ENCODE results near the gene HEPACAM.
A peak's percentile ranks its signal among the peaks of the same experiment; 100 is the strongest.

The HEPACAM gene

DNA sequence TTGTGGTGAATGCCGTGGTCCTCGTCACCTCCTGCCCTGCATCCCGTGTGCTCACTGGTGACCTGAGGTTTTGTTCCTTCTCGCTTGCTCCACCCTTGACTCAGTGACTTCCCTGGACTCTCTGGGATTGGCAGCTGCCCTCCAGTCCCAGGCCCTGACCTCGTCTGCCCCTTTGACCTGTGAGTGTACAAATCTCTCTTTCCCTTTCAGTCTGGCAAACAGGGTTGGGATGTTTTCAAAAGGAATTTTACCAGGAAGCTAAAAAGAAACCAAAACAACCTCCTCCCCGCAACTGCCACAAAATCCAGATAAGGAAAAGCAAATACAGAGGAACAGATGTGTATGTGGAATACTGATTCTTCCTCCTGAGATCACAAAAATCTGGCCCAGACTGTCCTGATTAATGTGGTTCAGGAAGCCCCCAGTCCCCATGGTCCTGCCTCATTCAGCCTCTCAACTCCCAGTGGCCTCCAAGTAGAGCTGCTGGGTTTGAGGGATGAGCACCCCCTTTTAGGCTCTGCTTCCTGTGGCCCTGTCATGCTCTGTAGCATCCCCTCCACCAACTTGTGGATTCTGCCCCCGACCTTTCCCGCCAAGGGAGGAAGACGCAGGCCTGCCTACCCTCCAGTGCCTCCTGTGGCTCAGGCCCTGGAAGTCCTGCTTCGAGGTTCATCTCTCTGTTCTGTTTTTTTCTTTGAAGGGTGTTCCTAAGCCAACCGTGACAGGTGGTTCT is 53.3 kb downstream of the HEPACAM start:
- DNase-seq = no peak

DNA sequence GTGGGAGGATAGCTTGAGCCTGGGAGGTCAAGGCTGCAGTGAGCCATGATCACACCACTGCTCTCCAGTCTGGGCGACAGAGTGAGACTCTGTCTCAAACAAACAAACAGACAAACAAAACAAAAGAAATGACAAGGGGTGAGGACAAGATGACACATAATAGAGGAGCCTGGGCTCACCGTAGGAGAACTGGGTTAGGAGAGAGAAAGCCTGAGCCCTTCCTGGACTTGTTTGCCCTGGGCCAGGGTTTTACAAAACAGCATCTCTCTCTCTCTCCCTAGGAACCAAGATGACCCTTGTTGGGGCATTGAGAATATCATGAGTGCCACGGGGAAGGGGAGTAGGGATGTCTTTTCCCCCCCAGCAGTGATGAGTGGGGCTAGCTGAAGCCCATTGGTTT is 54.9 kb downstream of the HEPACAM start:
- DNase-seq = no peak

DNA sequence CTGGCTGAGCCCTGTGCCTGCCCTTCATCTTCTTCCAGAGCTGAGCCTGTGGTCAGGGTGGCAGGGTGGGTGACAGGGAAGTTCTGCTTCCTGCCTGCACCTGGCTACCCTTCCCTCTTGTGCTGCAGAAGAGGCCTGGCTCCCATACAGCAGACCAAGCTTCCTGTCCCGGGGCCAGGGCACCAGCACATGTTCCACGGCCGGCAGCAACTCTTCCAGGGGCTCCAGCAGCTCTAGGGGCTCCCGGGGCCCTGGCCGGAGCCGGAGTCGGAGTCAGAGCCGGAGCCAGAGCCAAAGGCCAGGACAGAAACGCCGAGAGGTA is 55.6 kb downstream of the HEPACAM start:
- no peak for DNase-seq

DNA sequence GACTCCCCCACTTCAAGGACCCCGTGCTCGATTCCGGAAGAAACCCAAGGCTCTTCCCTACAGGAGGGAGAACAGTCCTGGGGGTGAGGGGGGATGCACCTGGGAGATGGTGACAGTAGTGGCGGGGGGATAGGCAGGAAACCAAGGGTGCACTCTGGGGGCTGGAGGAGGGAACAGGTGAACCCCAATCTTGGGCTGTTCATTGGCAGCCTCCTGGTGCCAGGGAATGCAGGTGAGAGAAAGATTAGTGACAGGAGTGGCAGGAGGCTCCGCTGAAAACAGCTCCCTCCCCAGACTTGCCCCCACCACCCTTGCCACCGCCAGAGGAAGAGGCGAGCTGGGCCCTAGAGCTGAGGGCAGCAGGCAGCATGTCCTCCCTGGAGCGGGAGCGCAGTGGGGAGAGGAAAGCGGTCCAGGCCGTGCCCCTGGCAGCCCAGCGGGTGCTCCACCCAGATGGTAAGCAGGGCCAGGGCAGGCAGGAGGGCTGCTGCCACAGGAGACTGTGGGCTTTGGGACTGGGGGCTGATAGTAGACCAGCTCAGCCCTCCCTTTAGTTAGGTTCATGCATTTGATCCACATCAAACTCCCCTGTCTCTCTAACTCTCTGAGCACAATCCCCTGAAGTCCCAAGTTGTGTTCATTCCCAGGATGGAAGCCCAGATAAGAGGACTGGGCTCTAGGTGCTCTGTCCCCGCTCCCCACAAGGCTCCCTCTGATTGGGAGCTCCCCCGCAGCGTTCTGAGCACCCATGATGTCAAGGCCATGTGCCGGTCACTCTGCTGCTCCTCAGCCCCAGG is 56.2 kb downstream of the HEPACAM start:
- no peak for DNase-seq

DNA sequence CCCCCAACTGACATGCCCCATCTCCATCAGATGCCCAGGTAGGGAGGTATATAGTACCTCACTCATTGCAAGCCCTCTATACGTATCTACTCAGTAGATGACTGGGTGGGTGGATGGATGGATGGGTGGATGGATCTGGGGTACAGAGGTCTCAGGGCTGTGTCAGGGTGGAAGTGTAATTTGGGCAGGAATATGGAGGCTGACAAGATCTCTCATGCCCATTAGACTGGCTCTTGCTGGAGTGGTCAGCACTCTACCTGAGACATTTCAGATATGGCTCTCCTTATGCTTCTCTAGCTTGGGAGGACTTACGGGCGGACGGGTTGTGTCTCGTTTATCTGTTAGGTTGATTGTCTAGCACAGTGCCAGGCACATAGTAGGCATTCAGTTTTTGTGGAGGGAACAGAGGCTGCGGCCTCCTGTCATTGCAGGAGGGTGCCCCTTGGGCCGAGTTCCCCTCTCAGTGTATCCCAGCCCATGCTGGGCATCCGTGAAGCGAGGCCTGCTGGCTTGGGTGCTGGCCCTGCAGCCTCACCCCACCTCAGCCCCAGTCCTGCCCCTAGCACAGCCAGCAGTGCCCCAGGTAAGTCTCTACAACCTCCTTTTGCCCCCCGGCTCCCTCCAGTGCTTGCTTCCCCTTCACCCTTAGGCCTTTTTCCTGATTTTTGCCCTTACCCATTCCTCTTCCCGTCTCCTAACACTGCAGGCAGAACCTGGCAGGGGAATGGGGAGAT is 56.9 kb downstream of the HEPACAM start:
- DNase-seq = no peak

DNA sequence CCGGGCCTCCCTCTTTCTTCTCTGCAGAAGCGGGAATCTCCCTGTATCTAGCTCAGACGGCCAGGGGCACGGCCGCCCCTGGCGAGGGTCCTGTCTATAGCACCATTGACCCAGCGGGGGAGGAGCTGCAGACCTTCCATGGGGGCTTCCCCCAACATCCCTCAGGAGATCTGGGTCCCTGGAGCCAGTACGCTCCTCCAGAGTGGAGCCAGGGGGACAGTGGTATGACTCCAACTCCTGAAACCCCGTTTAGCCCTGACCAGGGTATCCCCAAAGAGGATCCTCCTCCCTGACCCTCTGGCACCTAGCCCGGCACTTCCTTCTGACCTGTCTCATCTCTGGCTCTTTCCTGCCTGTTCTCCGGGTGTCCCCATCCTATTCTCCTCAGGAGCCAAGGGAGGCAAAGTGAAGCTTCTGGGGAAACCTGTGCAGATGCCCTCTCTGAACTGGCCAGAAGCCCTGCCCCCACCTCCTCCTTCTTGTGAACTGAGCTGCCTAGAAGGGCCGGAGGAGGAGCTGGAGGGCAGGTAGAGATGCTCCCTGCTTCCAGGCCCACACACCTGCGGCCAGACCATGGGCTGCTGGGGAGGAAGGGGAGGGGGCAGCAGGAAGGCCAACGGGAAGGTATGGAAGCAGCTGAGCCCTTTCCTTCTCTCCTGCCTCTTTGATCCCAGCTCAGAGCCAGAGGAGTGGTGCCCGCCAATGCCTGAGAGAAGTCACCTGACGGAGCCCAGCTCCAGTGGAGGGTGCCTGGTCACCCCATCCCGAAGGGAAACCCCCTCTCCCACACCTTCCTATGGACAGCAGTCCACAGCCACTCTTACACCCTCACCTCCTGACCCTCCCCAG is 57.7 kb downstream of the HEPACAM start:
- no peak for DNase-seq

DNA sequence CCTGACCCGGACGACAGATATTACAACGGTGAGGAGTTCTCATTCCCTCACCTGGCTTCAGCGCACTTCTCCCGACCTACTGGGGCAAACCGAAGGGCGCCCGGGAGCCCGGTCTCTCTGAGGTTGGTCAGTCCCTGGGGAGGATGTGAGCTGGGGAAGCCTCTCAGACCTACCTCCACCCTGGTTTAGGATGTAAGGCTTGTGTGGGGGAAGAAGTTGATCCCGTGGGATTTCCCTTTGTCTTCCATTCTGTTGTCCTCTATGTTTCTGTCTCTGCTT is 58.3 kb downstream of the HEPACAM start:
- DNase-seq = no peak

DNA sequence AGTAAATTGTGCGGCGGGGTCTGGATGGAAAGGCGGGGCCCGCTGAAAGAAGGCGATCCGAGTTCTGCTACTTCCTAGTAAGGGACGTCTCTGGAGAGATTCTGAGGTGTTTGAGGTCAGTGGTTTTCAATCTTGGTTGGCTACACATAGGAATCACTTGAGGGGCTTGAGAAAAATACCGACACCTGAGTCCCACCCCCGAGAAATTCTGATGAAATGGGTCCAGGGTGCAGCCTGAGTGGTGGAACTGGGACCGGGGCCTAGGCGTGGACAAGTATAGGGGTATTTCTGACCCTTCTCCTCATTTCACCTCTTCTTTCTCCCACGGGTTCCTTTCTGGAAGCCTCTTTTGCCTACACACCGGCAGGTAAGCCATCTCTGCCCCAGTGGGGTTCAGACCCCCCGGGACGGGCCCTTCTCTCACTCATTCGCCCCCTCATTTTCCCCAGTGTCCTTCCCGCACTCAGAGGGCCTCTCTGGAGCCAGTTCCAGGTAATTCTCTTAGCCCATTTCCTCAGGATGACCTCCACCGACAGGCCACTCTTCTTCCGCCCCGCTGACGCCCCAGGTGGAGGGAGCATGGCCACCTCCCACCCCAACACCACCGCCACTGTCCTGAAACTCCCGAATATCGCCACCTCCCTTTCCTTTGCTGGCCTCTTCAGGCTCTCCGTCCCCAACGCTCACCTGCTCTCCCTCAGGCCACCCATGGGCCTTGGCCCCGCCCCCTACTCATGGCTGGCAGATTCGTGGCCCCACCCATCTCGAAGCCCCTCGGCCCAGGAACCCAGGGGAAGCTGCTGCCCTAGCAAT is 58.8 kb downstream of the HEPACAM start:
- no peak for DNase-seq

DNA sequence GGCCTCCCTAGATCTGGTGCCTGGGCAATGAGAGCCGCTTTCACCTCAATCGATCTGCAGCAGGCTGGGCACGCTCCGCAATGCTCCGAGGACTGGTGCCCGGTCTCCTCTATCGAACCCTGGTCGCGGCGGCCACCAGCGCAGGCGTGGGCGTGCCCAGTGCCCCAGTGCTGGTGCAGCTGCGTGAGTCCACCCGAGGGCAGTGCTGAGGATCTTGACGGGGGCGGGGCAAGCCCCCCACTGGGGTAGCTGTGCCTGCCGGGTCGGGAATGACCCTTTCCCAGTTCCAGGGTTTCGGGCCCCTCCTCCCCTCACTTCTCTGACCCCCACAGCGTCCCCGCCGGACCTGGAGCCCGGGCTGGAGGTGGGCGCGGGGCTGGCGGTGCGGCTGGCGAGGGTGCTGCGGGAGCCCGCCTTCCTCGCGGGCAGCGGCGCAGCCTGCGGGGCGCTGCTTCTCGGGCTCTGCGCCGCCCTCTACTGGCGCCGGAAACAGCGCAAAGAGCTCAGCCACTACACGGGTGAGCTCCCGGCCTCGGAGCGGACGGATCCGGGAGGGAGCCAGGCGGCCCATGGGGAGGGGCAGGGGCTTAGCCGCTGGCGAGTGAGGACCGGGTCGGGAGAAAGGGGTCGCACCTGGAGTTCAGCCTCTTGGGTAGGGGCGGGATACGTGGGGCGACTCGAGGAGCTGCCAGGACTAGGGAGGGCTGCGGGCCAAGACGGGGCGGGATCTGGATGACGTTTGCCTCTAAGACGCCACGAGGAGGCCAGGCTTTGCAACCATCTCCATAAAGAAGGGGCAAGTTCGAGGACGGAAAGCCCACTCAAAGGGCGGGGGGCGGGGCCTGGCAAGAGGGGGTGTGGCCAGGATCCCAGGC is 59.7 kb downstream of the HEPACAM start:
- DNase-seq = peak; percentile 81

DNA sequence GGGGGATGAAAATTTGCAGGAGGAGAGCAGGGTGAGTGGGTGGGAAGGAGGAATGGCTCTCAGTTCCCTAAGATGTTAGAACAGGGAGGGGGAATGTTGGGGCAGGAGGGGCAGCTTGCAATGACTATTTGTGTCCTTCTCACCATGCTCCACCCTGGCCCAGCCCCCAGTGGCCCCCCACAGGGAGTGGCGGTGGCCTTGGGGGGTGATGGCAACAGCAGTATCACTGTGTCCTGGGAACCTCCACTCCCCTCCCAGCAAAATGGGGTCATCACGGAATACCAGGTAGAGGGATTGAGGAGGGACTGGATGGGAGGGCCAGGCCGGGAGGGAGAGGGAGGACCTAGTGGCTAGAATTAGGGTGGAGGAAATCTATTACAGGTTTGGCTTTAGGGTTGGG is 60.4 kb downstream of the HEPACAM start:
- DNase-seq = no peak

DNA sequence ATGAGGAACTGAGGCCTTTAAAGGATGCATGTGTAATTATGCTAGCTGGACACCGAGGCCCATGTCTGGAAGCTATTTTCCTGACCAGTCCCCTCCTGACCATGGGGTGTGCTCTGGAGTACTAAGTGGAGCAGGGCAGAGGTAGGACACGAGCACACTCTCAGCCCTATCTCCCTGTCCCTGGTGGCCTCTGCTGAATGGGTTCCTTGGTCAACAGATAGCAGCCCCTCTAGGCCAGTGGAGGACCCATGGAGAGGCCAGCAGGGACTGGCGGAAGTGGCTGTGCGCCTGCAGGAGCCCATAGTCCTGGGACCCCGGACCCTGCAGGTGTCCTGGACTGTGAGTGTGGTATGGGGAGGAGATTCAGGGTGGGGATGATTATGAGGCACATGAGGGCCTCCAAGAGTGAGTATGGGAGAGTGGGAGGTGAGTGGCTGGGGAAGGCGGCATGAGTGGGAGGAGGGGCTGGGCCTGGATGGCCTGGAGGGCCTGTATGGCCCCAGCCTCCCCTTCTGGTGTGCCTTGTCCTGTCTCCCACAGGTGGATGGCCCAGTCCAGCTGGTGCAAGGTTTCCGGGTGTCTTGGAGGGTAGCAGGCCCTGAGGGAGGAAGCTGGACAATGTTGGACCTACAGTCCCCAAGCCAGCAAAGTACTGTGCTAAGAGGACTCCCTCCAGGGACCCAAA is 61.1 kb downstream of the HEPACAM start:
- no peak for DNase-seq

DNA sequence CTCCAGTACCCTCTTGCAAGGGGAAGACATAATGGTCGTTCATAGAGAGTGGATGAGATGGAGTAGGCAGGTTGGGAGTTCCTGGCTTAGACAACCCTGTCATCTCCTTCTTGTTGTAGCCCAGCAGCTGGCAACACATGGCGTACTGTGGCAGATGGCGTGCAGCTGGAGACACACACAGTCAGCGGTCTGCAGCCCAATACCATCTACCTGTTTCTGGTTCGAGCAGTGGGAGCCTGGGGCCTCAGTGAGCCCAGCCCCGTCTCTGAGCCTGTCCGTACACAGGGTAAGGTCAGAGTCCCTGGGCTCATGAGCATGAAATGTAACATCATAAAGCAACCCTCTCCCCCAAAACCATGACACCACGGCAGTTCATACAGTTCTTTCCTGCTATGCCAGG is 61.9 kb downstream of the HEPACAM start:
- no peak for DNase-seq

DNA sequence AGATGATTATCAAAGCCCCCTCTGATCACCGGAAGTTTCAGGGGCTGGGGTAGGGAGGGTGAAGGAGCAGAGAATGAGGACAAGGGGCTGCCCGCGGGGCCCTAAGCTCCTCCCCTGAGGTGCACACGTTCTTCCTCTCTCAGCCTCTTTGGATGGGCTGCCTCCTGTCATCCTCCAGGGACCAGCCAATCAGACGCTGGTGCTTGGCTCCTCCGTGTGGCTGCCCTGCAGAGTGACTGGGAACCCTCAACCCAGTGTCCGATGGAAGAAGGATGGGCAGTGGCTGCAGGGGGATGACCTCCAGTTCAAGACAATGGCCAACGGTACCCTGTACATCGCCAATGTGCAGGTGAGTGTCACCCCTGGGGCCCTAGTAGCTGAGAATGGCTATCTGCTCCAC is 63.1 kb downstream of the HEPACAM start:
- DNase-seq = no peak

DNA sequence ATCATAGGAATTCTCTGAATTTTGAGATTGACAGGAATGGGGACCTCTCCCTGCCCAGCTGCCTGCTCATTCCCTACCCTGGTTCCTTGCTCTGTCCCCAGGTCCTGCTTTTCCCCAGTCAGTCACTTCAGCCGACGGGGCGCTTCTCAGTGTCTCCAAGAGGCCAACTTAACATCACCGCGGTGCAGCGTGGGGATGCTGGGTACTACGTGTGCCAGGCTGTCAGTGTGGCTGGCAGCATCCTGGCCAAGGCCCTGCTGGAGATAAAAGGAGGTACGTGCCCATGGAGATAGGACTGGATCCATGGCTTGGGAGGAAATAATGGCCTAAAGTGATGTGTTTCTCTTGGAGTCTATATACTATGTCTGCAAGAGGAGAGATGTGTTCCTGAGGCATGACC is 63.6 kb downstream of the HEPACAM start:
- DNase-seq = no peak

DNA sequence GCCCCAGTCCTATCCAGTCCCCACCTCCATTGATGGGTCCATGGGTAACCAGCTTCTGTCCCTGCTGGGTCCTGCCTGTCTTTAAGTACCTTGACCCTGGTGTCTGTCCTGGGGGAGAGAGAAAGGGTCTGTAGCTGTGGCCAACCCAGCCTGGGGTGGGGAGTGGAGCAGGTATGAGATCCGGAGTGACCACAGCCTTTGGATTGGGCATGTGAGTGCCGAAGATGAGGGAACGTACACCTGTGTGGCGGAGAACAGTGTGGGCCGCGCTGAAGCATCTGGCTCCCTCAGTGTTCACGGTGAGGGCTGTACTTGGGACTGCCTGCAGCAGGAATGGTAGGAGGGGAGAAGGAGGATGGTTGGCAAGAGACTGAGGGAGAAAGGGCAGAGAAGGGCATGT is 65.4 kb downstream of the HEPACAM start:
- DNase-seq = no peak

DNA sequence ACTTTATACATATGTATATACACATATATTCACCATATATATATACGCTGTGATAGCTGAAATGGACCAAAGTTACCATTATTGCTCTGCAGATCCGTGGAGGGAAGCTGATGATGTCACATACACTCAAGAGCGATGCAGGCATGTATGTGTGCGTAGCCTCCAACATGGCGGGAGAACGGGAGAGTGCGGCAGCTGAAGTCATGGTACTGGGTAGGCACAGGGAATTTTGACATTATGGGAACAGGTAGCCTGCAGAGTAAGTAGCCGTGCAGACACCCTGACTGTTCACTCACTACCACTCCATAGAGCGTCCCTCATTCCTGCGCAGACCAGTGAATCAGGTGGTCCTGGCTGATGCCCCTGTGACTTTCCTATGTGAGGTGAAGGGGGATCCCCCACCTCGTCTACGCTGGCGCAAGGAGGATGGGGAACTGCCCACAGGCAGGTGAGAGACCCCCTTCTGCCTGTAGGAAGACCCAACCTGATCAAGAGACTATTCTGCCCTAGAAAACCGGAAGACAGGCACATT is 65.9 kb downstream of the HEPACAM start:
- DNase-seq = no peak

DNA sequence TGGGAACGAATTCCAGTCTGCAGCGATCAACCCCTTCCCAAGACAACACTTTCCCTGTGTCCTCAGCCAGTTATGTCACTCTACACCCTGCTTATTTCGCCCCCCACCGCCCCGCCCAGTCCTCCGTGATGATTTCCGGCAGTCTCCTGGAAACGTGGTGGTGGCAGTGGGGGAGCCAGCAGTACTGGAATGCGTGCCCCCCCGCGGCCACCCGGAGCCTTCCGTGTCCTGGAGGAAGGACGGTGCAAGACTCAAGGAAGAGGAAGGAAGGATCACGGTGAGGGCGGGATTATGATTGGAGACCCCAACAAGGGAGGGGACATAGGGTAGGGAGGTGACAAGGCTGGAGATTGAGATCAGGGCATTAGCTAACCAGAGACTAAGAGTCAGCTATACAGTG is 66.5 kb downstream of the HEPACAM start:
- no peak for DNase-seq
